Measurements from ENCODE around the gene PTGS1.

PTGS1 gene

DNA sequence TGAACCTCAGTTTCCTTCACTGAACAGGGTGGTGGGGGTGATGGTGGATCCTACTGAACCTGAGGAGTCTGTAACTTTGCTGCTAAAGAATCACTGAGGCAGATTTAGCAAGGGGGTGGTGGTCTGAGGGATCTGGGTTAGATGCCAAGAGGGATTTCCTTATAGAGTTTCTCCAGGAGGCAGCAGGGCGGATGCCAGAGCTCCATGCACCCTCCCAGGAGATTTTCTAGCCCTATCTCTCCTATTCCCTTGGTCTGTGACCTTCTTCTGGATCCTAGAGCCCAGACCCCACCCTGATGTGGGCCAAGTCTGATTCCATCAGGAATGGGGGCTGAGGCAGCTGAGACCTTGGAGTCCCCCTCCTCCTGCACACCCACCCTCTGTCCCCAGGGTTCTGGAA lies 6.0 kb downstream of the PTGS1 start:
- DNase-seq: no peak

DNA sequence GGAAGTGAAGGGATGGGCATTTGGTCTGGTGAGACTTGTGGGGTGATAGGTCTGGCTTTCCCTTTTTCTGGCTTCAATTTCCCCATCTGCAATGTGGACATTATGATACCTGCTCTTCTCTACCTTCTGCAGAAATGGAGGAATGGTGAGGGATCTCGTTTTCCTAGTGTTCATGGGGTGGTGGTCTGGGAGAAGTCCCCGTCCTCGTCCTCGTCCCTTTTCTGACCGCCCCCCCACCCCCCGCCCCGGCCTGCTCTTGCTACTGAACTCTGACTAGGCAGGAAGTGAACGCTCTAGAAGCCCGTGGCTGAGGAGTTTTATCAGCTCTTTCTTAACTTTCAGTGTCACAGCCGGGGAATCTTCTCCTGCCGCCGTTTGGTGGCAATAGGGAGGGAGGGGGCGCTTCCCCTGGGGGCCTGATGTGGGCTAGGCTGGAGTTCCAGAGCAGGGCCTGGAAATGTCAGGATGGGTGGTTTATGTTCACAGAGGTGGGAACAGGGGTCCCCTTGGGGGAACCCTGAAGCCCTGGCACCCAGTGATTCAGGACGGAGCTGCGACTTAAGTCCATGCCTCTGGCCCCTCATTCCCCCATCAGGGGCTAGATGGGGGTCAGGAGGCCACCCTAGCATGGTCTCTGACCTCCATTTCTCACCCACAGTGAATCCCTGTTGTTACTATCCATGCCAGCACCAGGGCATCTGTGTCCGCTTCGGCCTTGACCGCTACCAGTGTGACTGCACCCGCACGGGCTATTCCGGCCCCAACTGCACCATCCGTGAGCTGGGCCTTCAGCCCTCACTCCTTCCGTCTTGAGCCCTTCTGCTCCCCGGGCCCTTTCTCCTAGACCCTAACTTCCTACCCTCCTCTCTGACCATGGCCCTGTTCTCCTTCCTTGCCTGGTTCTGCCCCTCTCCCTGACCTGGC lies 6.7 kb downstream of the PTGS1 start:
- DNase-seq: no peak

DNA sequence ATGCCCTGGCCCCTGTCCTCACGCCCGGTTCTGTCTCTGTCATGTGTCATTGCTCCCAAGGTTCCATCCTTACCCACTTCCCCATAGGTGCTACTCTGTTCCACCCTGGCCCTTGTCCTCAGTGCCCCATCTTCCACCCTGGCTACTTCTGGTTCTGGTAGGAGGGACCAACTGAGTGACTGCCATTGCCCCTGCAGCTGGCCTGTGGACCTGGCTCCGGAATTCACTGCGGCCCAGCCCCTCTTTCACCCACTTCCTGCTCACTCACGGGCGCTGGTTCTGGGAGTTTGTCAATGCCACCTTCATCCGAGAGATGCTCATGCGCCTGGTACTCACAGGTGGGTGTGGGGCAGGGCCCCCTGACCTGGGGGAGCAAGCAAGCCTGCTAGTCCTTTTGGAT lies 7.4 kb downstream of the PTGS1 start:
- DNase-seq: no peak

DNA sequence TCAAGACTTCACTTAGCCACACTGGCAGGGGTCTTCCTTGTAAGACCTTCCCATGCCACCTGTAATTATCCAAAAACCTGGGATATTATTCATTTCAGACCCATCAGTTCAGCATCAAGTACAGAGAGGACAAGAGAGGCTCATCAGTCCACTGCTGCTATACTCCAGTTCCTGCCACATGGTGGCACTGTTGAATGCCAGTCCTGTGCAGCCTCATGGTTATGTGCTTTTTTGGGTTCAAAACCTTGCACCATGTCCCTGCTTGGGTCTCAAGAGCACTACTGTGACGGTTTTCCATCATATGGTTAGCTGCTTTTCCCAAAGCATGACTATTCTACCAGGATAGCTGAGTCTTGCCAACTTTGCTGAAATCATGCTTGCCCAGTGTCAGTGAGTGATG lies 8.5 kb downstream of the PTGS1 start:
- DNase-seq: no peak

DNA sequence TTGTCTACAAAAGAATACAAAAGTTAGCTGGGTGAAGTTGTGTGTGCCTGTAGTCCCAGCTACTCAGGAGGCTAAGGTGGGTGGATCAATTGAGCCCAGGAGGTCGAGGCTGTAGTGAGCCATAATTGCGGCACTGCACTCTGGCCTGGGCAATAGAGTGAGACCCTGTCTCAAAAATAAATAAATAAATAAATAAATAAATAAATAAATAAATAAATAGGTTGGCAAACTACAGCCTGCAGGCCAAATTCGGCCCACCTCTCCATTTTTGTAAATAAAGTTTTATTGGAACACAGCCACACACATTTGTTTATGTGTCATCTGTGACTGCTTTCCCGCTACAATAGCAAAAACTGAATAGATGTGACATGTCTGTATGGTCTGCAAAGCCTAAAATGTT lies 9.5 kb downstream of the PTGS1 start:
- DNase-seq: no peak

DNA sequence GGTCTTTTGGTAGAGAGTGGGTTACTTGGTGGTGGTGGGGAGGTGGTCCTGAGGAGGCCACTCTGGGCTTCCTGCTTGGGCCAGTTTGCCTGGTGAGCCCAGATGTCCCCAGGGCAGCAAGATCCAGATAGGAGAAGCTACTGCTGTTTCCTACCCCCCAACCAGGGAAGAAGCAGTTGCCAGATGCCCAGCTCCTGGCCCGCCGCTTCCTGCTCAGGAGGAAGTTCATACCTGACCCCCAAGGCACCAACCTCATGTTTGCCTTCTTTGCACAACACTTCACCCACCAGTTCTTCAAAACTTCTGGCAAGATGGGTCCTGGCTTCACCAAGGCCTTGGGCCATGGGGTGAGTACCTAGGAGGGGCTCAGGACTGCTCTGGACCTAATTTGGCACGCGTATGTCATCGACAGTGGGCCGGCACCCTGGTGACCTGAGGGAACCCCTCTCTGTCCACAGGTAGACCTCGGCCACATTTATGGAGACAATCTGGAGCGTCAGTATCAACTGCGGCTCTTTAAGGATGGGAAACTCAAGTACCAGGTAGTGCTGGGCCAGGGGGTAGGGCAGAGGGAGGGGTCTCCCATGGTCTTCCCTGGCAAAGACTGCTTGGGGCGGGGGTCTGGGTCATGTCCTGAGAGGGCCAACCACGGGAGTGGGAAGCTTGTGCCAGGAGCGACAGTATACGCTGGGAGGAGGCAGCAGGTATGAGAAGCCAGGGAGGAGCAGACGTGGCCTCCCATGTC lies 10.6 kb downstream of the PTGS1 start:
- DNase-seq: no peak

DNA sequence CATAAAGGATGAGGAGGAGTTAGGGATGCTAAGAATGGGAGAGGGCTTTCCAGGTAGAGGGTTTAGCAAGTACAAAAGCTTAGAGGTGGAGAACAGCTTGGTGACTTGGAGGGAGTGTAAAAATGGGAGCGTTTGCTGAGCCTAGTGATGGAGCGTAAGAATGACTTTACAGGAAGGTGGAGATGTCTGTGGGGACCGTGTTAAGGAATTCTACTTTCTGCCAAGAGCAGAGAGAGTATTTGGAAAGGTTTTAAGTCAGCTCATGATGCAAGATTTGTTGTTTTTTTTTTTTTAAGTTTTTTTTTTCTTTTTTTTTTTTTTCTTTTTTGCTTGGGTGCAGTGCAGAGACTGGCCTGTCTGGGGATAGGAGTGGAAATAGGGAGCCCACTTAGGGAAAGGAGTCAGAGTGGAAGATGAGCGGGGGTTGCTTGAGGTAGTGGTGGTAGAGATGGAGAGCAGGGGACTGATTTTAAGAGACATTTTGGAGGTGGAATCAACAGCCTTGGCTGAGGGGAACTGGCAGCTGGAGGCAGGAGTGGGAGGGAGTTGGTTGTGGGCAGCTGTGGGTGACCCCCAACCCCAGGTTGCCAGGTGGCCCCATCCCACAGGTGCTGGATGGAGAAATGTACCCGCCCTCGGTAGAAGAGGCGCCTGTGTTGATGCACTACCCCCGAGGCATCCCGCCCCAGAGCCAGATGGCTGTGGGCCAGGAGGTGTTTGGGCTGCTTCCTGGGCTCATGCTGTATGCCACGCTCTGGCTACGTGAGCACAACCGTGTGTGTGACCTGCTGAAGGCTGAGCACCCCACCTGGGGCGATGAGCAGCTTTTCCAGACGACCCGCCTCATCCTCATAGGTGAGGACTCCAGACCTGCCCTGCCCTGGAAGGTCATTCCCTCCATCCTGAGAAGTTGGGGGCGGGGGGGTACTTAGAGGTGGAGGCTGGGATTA lies 12.4 kb downstream of the PTGS1 start:
- no peak for DNase-seq

DNA sequence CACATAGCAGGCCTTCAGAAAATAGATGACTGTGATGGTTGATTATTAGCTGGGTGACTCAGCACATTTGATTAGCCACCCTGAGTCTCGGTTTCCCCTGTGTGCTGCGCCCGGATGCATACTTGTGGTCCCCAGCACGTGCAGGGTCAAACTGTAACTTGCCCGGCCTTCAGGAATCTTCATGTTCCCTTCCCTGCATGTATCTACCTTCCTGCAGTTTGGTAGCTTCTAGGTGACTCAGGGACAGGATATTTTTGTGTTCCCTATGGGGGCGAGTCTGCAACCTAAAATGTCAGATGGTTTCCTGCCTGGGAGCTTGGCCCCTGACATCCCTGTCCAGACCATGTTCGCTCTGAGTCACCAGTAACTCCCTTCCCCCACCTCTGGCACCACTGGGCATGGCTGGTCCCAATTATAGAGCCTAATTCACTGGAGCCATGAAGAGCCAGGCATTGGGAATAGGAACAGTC lies 13.2 kb downstream of the PTGS1 start:
- no peak for DNase-seq

DNA sequence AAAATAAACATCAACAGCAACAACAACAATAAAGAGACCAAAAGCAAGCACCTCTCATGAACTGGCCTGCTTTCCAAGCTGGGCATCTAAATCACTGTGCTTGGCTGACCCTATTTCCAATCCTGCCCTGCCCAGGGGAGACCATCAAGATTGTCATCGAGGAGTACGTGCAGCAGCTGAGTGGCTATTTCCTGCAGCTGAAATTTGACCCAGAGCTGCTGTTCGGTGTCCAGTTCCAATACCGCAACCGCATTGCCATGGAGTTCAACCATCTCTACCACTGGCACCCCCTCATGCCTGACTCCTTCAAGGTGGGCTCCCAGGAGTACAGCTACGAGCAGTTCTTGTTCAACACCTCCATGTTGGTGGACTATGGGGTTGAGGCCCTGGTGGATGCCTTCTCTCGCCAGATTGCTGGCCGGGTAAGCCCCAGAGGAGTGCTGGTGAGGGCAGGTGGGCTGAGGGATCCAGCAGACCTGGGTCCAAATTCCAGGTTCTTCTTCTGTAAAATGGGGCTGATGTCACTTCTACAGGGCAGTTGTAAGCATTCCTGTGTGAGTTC lies 15.6 kb downstream of the PTGS1 start:
- no peak for DNase-seq

DNA sequence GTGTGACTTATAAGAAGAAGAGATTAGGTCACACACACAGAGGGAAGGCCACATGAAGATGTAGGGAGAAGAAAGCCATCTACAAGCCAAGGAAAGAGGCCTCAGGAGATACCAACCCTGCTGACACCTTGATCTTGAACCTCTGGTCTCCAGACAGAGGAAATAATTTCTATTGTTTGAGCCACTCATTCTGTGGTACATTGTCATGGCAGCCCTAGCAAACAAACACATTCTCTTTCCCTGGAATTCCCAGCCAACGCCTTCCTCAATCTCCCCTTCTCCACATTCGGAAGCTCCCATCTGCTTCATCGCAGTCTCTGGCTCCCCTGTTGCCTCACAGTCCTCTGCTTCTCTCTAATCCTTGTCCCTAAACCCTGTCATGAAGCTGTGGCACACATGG lies 16.7 kb downstream of the PTGS1 start:
- DNase-seq: no peak

DNA sequence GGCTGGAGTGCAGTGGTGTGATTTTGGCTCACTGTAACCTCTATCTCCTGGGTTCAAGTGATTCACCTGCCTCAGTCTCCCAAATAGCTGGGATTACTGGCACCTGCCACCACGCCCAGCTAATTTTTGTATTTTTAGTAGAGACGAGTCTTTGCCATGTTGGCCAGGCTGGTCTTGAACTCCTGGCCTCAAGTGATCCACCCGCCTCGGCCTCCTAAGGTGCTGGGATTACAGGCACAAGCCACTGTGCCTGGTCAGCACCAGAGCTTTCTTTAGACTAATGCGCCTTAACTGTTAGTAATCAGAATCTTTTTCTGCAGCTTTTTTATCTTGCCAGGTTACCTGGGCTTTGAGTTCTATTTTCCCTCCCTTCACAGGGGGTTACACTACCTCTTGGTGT lies 18.4 kb downstream of the PTGS1 start:
- no peak for DNase-seq

DNA sequence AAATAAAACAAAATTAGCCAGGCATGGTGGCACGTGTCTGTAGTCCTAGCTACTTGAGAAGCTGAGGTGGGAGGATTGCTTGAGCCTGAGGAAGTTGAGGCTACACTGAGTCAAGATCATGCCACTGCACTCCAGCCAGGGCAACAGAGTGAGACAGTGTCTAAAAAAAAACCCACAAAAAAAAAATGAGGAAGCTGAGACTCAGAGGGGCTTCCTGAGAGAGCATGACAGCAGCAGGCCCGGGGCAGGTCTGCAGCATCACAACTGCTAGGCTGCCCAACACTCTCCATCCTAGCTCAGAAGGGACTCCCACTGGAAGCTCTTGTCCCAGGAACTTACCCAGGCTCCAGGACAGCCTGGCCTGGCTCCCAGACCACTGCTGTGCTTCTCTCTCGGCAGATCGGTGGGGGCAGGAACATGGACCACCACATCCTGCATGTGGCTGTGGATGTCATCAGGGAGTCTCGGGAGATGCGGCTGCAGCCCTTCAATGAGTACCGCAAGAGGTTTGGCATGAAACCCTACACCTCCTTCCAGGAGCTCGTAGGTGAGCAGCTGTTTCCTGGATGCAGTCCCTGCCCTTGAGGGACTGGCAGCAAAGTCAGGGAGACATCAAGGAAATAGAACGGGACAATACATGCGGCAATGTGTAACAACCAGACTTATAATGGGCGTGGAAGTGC lies 19.1 kb downstream of the PTGS1 start:
- no peak for DNase-seq

DNA sequence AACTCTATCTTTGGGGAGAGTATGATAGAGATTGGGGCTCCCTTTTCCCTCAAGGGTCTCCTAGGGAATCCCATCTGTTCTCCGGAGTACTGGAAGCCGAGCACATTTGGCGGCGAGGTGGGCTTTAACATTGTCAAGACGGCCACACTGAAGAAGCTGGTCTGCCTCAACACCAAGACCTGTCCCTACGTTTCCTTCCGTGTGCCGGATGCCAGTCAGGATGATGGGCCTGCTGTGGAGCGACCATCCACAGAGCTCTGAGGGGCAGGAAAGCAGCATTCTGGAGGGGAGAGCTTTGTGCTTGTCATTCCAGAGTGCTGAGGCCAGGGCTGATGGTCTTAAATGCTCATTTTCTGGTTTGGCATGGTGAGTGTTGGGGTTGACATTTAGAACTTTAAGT lies 21.5 kb downstream of the PTGS1 start:
- DNase-seq: no peak

DNA sequence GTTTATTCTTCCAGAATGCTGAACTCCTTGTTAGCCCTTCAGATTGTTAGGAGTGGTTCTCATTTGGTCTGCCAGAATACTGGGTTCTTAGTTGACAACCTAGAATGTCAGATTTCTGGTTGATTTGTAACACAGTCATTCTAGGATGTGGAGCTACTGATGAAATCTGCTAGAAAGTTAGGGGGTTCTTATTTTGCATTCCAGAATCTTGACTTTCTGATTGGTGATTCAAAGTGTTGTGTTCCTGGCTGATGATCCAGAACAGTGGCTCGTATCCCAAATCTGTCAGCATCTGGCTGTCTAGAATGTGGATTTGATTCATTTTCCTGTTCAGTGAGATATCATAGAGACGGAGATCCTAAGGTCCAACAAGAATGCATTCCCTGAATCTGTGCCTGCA lies 21.9 kb downstream of the PTGS1 start:
- DNase-seq: no peak

DNA sequence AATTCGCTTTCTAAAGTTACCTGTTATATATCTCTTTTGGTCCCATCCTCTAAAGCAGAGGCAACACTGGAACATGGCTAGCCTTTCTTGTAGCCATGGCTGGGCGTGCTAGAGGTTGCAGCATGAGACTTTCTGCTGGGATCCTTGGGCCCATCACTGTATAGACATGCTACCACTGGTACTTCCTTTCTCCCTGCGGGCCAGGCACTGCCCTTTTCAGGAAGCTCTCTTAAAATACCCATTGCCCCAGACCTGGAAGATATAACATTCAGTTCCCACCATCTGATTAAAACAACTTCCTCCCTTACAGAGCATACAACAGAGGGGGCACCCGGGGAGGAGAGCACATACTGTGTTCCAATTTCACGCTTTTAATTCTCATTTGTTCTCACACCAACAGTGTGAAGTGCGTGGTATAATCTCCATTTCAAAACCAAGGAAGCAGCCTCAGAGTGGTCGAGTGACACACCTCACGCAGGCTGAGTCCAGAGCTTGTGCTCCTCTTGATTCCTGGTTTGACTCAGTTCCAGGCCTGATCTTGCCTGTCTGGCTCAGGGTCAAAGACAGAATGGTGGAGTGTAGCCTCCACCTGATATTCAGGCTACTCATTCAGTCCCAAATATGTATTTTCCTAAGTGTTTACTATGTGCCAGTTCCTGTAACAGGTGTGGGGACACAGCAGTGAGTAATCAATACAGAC lies 22.6 kb downstream of the PTGS1 start:
- no peak for DNase-seq

DNA sequence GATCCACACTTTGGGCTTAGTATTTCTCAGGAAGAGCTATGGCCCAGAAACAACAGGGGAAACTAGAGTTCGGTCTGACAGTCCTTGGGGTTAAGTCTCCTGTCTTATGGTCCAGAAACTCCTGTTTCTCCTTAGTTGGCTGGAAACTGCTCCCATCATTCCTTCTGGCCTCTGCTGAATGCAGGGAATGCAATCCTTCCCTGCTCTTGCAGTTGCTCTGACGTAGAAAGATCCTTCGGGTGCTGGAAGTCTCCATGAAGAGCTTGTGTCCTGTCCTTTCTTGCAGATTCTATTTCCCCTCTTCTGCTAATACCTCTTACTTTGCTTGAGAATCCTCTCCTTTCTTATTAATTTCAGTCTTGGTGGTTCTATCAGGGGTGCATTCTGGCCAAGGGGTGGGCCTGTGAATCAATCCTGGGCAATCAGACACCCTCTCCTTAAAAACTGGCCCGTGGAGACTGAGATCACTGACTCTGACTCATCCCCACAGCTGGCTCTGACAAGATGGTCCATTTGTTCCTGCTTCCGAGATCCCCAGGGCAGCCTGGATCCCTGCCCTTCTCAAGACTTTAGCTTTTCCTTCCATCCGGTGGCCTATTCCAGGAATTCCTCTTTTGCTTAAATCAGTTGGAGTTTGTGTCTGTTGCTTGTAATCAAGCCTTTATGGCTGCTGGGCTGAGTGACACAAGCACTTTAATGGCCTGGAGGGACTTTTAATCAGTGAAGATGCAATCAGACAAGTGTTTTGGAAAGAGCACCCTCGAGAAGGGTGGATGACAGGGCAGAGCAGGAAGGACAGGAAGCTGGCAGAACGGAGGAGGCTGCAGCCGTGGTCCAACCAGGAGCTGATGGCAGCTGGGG lies 23.7 kb downstream of the PTGS1 start:
- DNase-seq: no peak

DNA sequence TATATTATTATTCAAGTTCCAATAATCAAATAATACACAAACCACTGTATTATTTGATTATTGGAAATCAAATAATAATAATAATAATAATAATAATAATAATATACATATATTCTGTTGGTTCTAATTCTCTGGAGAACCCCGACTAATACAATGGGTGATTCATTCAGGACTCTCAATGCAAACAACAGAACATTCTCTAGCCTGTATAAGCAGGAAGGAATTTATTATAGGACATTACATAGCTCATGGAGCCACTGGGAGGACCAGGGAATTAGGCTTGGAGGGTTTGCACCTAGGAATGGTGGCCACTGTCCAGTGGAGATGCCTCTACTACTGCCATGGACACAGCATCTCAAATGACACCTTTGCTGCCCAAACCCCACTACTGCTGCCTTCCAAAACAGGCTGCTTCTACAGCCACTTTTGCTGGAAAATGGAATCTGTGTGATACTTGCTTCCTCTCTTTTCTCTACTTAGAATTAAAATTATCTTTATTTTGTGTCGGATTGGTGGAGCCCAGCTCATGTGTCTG lies 25.9 kb downstream of the PTGS1 start:
- no peak for DNase-seq

DNA sequence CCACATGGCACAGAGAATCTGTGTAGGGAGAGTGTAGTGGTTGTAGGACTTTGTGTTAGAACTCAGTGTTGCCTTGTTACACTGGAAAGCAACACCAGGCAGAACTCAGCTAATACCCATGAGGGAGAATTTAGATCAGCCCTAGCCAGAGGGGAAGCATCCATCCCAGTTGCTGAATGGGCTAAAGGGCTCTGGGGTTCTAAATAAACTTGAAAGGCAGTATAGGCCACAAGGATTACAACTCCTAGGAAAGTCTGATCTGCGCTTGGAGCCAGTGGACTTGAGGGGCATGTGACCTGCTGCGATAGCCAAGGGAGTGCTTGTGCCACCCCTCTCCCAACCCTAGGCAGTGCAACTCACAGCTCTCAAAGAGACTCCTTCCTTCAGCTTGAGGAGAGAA lies 26.9 kb downstream of the PTGS1 start:
- DNase-seq: no peak

DNA sequence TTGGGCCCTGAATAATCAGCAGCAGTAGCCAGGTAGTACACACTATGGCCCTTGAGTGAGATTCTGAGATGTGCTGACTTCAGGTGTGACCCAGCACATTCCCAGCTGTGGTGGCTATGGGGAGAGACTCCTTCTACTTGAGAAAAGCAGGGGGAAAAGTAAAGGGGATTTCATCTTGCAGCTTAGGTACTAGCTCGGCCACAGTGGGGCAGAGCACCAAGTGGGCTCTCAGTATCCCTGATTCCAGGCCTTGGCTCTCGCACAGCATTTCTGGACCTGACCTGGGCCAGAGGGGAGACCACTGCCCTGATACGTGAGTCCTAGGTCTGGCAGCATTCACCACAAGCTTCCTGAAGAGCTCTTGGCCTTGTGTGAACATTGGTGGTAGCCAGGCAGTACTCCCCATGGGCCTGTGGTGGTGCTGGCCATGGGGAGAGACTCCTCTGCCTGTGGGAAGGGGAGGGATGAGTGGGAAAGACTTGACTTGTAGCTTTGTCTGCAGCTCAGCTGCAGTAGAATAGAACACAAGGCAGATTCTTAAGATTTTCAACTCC lies 27.6 kb downstream of the PTGS1 start:
- no peak for DNase-seq

DNA sequence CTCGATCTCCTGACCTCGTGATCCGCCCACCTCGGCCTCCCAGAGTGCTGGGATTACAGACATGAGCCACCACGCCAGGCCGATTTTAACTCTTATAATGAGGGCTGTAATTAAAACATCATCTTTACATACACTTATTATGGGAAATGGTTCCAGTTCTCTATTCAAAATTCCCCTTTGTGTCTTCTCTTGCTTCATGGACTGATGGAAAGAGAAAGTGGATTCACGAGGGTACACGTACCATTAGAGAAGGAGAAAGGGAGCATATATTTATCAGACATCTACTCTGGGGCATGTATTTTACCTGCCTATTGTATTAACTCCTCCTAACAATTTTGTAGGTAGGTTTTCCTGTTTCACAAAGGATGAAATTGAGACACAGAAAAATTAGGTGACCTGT lies 31.1 kb downstream of the PTGS1 start:
- DNase-seq: no peak
